Measurements from ENCODE around the gene GDPD2.

GRCh38 chrX:70470850-70471289 is 47.8 kb downstream of the GDPD2 start:
- TF ChIP-seq CTCF (IDR thresholded peaks at IDR 0.05): no peak
- TF ChIP-seq POLR2A (IDR thresholded peaks at IDR 0.05): no peak
